Right lobe of liver (tissue), 6 donors: ENCODE results near the gene CADM2. TPM values are rescaled to one million over a fixed set of nuclear protein-coding genes. Genes with fewer than 3 reads are reported as not detected.

Source experiments
- ATAC-seq, 4 donors: fragments of 200-7000 bp; cut with Tn5 transposase; one replicate each; pipeline ENCODE4 v1.9.1; 2020; ENCODE audit warnings: mild to moderate bottlenecking in 4 of 4, moderate library complexity in 4 of 4
- DNase-seq, 3 donors: peaks; one replicate each; pipeline ENCODE4 v3.0.0-alpha.2; 2020
- H3K27ac ChIP-seq, 3 donors: fragments of 200-600 bp; one replicate each; pipeline ENCODE4 v1.8.0; 2022
- H3K27me3 ChIP-seq, 2 donors: fragments of 200-600 bp; one replicate each; pipeline ENCODE4 v1.8.0; 2022
- H3K36me3 ChIP-seq, 4 donors: fragments of 200-600 bp; sonication (generic) in 1 of 4; one replicate each; pipeline versions ENCODE4 v1.5.1 to v1.8.0; 2017 to 2022; ENCODE audit warnings: control low read depth in 1 of 4
- H3K4me1 ChIP-seq, 4 donors: fragments of 200-600 bp; sonication (generic) in 1 of 4; one replicate each; pipeline versions ENCODE4 v1.5.1 to v1.8.0; 2017 to 2022; ENCODE audit warnings: control low read depth in 1 of 4
- H3K4me3 ChIP-seq, 3 donors: fragments of 200-600 bp; one replicate each; pipeline ENCODE4 v1.8.0; 2022
- H3K9me3 ChIP-seq, 4 donors: fragments of 200-600 bp; sonication (generic) in 1 of 4; one replicate each; pipeline versions ENCODE4 v1.5.1 to v1.8.0; 2017 to 2022; ENCODE audit warnings: control low read depth in 1 of 4
- POLR2A ChIP-seq: fragments of 450-650 bp; IDR thresholded peaks from one replicate; pipeline ENCODE4 v1.6.1; 2017; ENCODE audit warnings: antibody characterized with exemption, mild to moderate bottlenecking
- WGBS: methylation state at CpG from one replicate; pipeline ENCODE4 v1.1.6; 2018; ENCODE audit warnings: low coverage, low lambda C conversion rate; ENCODE audit not compliant: insufficient coverage; ENCODE audit errors: missing lambda C conversion rate; 5-methylcytosine and 5-hydroxymethylcytosine counted together
- intact Hi-C, 2 donors: fragments of 100-400 bp; cut with DNase I; formaldehyde crosslinking; loops; one replicate each; pipeline versions ENCODE4 v1.11.2 to v1.14.1; 2022
- total RNA-seq, 6 experiments: library from RNA; depleted of rRNA in 2 of 6; stranded (reverse); fragments of >200 nt in 2 of 6; fragmentation: NEBNext Ultra II Directional in 3 of 6; extraction: Animal tissue kit (Norgen Biotek cat#: 25700) in 3 of 6; gene quantifications; one replicate each; pipeline versions ENCODE4 v1.1.0 to v1.2.4, GENCODE V29; 2016 to 2023
- TF ChIP-seq, protein P1 (sequence below), 4 donors: fragments of 200-600 bp in 3 of 4; fragments of 450-650 bp in 1 of 4; IDR thresholded peaks; one replicate each; pipeline versions ENCODE4 v1.5.1 to v1.8.0; 2016 to 2022; ENCODE audit warnings: antibody characterized with exemption in 4 of 4, mild to moderate bottlenecking in 2 of 4
- donor health status: DM: no; HTN: yes; CAD: no.
- donor health status: DM: no; HTN: no; CAD: no.
- donor health status: DM: no; HTN: no; CAD: no.
- donor health status: DM: no; HTN: yes; CAD: no.
- donor health status: DM: no; HTN: yes; CAD: no.

Gene CADM2
- total RNA-seq, 6 experiments from 2014 or later: under 0.01 to 1.7 (median 0.15) TPM

DNA sequence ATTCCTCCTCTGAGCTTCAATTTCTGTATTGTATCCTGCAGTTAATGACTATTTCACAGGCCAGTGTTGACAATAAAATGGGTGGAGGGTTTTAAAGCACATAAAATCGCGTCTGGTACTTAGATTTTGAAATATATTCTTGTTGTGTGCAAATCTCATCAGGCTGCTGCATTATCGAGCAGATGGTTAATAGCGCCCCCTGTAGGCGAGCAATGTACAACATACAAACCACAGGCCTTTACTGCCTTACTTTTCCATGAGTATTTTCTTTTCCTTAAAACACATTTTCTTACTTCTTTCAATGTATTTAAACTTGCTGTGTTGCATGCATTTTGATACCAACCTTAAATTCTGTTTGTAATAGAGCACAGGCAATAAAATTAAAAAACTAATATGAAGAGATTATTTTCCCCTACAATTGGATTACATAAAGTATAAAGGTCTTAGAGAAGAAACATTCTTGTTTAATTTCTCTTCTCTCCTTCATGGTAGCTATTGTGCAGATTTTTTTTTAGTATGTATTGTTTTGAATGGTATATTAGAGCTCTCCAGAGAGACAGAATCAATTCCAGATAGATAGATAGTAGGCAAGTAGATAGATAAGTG, 608.4 kb downstream of the CADM2 start:
- no peaks in the 10 kb centered on the region for H3K36me3 ChIP-seq
- H3K27me3 ChIP-seq: no peaks in the 10 kb centered on the region
- intact Hi-C loops: no loop called here
- 0% methylated on average over 5 of the region's 5 CpGs for WGBS
- no peak overlapping the region for H3K4me3 ChIP-seq
- DNase-seq: peak in 1 of 3 donors; percentile 30
- TF ChIP-seq, protein P1, sequence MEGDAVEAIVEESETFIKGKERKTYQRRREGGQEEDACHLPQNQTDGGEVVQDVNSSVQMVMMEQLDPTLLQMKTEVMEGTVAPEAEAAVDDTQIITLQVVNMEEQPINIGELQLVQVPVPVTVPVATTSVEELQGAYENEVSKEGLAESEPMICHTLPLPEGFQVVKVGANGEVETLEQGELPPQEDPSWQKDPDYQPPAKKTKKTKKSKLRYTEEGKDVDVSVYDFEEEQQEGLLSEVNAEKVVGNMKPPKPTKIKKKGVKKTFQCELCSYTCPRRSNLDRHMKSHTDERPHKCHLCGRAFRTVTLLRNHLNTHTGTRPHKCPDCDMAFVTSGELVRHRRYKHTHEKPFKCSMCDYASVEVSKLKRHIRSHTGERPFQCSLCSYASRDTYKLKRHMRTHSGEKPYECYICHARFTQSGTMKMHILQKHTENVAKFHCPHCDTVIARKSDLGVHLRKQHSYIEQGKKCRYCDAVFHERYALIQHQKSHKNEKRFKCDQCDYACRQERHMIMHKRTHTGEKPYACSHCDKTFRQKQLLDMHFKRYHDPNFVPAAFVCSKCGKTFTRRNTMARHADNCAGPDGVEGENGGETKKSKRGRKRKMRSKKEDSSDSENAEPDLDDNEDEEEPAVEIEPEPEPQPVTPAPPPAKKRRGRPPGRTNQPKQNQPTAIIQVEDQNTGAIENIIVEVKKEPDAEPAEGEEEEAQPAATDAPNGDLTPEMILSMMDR (IDR thresholded peaks at IDR 0.05): peak; percentile 38 to 69 (median 62)
- TF ChIP-seq POLR2A: no peak
- peak; percentile 42 to 77 (median 62) for ATAC-seq
- no peaks in the 10 kb centered on the region for H3K9me3 ChIP-seq
- no peak overlapping the region for H3K27ac ChIP-seq
- H3K4me1 ChIP-seq: no peaks in the 10 kb centered on the region

GRCh38 chr3:85570819-85571218, 612.0 kb downstream of the CADM2 start:
- no peak for ATAC-seq
- DNase-seq: no peak
- H3K9me3 ChIP-seq: no peaks in the 10 kb centered on the region
- TF ChIP-seq, protein P1 (IDR thresholded peaks at IDR 0.05): no peak
- TF ChIP-seq POLR2A: no peak
- H3K36me3 ChIP-seq: no peaks in the 10 kb centered on the region
- no peaks in the 10 kb centered on the region for H3K4me1 ChIP-seq
- no peak overlapping the region for H3K4me3 ChIP-seq
- H3K27ac ChIP-seq: no peak overlapping the region
- no peaks in the 10 kb centered on the region for H3K27me3 ChIP-seq
- intact Hi-C loops: no loop called here
- WGBS: 67% methylated on average over 3 of the region's 3 CpGs

DNA sequence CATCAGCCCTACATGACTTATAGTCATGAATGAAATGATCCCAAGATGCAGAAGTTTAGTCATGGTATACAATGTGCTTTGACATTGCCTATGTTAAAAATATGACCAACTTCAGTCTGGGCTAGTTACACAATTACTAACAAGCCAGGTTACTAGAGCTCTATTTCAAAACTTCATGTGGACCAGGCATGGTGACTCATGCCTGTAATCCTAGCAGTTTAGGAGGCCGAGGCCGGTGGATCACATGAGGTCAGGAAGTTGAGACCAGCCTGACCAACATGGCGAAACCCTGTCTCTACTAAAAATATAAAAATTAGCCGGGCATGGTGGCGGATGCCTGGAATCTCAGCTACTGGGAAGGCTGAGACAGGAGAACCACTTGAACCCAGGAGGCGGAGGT, 613.0 kb downstream of the CADM2 start:
- Histone ChIP-seq H3K9me3 (no peaks in the 10 kb centered on the region), H3K27ac (no peak overlapping the region), H3K27me3 (no peaks in the 10 kb centered on the region), H3K4me1 (no peaks in the 10 kb centered on the region), H3K4me3 (no peak overlapping the region), H3K36me3 (no peaks in the 10 kb centered on the region)
- DNase-seq: peak in 1 of 3 donors; percentile 18
- WGBS: 70% methylated on average over 6 of the region's 6 CpGs
- intact Hi-C loops: no loop called here
- ATAC-seq: peak in 1 of 4 donors; percentile 62
- TF ChIP-seq, protein P1 (IDR thresholded peaks at IDR 0.05): no peak
- TF ChIP-seq POLR2A: no peak

GRCh38 chr3:85572426-85572825, 613.6 kb downstream of the CADM2 start:
- DNase-seq (no peak), ATAC-seq (peak in 1 of 4 donors; percentile 35)
- no peaks in the 10 kb centered on the region for H3K36me3 ChIP-seq
- no peak overlapping the region for H3K27ac ChIP-seq
- no peaks in the 10 kb centered on the region for H3K9me3 ChIP-seq
- no peaks in the 10 kb centered on the region for H3K27me3 ChIP-seq
- no peaks in the 10 kb centered on the region for H3K4me1 ChIP-seq
- 41% methylated on average over 4 of the region's 4 CpGs for WGBS
- no peak overlapping the region for H3K4me3 ChIP-seq
- TF ChIP-seq, protein P1 (IDR thresholded peaks at IDR 0.05): no peak
- TF ChIP-seq POLR2A: no peak
- intact Hi-C loops: no loop called here
